VCaP (cell line): ENCODE data around the gene DNM1L.

Experiments
- H3K27ac ChIP-seq: fragments of 450-650 bp; 2 replicates; pipeline ENCODE4 v1.5.1; 2017
- CTCF ChIP-seq: fragments of 450-650 bp; conservative IDR thresholded peaks from 2 replicates; pipeline ENCODE4 v1.5.1; 2017; ENCODE audit warnings: mild to moderate bottlenecking, moderate library complexity

DNM1L gene

DNA sequence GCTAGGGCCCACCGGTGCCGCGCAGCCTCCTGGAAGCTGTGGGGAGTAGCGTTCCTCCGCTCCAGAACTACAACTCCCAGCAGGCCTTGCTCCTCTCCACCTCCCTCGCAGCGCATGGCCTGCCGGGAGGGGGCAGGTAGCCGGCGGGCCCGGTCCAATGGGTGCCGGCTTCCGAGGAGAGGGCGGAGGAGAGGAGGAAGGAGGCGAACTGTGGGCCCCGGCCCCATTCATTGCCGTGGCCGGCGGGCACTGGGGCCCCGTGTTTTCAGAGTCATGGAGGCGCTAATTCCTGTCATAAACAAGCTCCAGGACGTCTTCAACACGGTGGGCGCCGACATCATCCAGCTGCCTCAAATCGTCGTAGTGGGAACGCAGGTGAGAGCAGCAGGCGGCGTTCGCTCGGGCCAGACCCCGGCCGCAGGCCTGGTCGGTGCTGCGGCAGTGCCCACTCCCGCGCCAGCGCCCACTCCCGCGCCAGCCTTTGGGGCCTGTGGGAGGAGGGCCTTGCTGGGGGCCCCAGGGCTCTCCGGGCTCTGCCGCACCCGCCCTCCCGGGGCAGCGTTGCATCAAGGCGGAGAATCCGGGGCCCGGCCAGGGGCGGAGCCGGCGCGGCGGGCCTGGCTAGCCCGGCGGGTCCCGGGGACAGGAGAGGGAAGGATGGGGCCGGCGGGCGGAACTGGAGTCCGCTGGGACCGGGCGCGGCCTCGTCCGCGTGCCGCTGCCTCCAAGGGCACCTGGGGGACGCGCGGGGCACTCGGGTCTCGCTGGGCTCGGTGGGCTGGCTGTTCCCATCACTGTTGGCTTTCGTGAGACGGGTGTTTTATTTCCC is at the start of gene DNM1L:
Gene DNM1L, plus strand, starts transcription at position 211 of the 829 bp plus-strand sequence. Its CDS starts 63 bp downstream, at position 274.
- no peak for TF ChIP-seq CTCF
- peak within 1 kb of the TSS; percentile 92 for H3K27ac ChIP-seq

- no peak for TF ChIP-seq CTCF
- H3K27ac ChIP-seq = no peak overlapping the region
Measured at GRCh38 chr12:32641287-32641901, 37.7 kb upstream of the DNM1L start.

DNA sequence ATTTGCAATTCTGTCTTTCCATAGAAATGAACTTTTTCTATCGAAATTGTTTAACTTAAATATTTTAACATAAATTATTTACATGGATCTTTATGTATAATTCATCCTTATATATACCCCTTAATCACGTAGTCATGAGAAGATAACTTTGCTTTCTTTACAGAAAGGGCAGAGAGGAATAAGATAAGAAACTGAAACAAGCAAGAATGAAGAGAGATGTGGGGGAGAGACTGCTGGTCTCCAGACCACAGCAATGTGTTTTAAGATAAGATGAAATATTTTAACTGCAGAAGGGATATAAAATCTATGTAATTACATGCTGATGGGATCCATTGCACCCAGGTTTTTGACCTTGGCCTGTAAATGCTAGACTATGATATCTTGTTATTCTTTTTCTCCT is 34.7 kb upstream of the DNM1L start:
- no peak for TF ChIP-seq CTCF
- no peak overlapping the region for H3K27ac ChIP-seq

DNA sequence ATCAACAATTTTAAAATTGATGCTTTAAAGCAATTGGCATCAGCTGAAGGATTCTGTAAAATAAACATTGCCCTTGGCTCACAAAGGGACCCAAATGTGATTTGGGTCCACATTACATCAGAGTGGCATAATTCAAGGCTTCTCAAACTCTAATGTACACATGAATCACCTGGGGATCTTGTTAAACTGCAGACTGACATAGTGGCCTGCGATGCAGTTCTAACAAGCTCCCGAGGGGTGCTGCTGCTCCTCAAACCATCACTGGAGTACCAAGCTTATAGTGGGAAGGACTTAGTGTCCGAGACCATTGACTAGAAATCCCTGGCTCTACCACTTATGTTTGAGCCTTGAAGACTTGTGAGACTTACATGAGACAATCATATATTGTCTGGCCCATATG is 31.8 kb upstream of the DNM1L start:
- no peak for TF ChIP-seq CTCF
- H3K27ac ChIP-seq = no peak overlapping the region

- TF ChIP-seq CTCF = no peak
- H3K27ac ChIP-seq = peak overlapping the region; percentile 38
Measured at GRCh38 chr12:32650508-32650907, 28.6 kb upstream of the DNM1L start.

DNA sequence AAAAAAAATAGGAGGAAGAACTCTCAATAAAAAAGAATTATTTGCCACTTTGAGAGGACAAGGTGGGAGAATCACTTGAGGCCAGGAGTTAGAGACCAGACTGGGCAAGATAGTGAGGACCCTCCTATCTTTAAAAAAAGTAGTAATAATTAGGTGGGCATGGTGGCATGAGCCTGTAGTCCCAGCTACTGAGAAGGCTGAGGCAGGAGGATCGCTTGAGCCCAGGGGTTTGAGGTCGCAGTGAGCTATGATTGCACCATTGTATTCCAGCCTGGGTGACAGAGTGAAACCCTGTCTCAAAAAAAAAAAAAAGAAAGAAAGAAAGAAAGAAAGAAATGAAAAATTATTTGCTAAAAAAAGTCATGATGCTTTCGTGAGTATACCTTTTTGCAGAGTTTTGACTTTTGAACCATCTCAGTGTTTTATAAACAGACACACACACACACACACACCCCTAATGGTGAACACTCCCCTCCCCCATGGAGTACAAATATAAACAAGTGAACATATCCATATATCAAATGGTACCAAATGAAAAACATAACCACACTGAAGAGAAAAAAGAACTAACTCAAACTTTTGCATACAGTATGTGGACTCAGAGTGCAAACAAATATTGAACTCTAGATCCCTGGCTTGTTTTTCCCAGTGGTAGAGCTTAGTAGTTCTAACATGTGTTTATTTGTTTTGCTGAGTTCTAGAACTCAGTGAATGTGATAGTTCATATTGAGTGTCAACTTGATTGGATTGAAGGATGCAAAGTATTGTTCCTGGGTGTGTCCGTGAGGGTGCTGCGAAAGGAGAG is 27.7 kb upstream of the DNM1L start:
- no peak for TF ChIP-seq CTCF
- peak overlapping the region; percentile 38 for H3K27ac ChIP-seq

- TF ChIP-seq CTCF = no peak
- no peak overlapping the region for H3K27ac ChIP-seq
Measured at GRCh38 chr12:32651956-32652210, 27.2 kb upstream of the DNM1L start.
